ENCODE results near the gene SULT4A1. TPM values are rescaled to one million over a fixed set of nuclear protein-coding genes. Genes with fewer than 3 reads are reported as not detected.

SULT4A1 gene
- total and polyA plus RNA-seq, 2 donors (not counting 1 experiment from before 2014, with no cell fraction given), result not detected

DNA sequence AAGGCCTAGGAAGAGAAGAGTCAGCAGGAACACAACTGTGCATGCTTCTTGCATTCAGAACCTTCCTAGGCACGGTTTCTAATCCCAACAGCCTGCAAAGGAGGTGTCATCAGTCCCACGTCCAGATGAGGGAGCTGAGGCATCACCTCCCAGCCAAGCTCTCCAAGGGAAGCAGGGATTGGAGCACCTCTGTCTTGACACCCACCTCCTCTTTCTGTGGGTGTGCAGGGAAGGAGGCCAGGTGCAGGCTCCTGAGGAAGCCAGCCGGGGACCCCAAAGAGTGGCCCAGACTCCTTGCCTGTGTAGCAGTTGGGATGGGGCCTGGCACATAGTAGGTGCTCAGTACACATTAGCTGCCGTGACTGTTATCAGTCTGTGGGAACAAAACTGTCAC is 27.5 kb upstream of the SULT4A1 start:
- ATAC-seq (ENCODE audit: low read depth) (no peak), DNase-seq (no peak)
- no peaks in the 10 kb centered on the region for H3K79me2 ChIP-seq (ENCODE audit: control insufficient read depth, insufficient read depth, low read length)
- H2AFZ ChIP-seq (ENCODE audit: insufficient read depth, low read depth, low read length, poor library complexity, severe bottlenecking), result no peak overlapping the region
- intact Hi-C loops (cut with micrococcal nuclease), result no loop called here
- no peak overlapping the region for H3K4me3 ChIP-seq (ENCODE audit: control extremely low read depth in 1 of 5, extremely low read depth in 1 of 5, insufficient read depth in 1 of 5, low read depth in 2 of 5, low read length in 4 of 5)
- 87% methylated on average over 3 of the region's 4 CpGs for WGBS (ENCODE audit: insufficient coverage)
- H3K4me3 Mint-ChIP-seq, result no peak overlapping the region
- TF ChIP-seq, protein P1, sequence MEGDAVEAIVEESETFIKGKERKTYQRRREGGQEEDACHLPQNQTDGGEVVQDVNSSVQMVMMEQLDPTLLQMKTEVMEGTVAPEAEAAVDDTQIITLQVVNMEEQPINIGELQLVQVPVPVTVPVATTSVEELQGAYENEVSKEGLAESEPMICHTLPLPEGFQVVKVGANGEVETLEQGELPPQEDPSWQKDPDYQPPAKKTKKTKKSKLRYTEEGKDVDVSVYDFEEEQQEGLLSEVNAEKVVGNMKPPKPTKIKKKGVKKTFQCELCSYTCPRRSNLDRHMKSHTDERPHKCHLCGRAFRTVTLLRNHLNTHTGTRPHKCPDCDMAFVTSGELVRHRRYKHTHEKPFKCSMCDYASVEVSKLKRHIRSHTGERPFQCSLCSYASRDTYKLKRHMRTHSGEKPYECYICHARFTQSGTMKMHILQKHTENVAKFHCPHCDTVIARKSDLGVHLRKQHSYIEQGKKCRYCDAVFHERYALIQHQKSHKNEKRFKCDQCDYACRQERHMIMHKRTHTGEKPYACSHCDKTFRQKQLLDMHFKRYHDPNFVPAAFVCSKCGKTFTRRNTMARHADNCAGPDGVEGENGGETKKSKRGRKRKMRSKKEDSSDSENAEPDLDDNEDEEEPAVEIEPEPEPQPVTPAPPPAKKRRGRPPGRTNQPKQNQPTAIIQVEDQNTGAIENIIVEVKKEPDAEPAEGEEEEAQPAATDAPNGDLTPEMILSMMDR (IDR thresholded peaks at IDR 0.05), result no peak
- no peak for TF ChIP-seq EZH2 (IDR thresholded peaks at IDR 0.05; ENCODE audit: borderline replicate concordance, insufficient read depth, low read depth, low read length, poor library complexity, severe bottlenecking)
- no peaks in the 10 kb centered on the region for H3K36me3 ChIP-seq (replicated peaks in 1 of 2; ENCODE audit: control extremely low read depth in 1 of 2, control insufficient read depth in 1 of 2, extremely low read depth in 1 of 2, insufficient read depth in 2 of 2, low read length in 1 of 2)
- peaks cover 0 to 49% (median 7%) of the 10 kb centered on the region in 4 experiments for H3K27me3 ChIP-seq (replicated peaks in 1 of 4; ENCODE audit: control extremely low read depth in 1 of 4, control insufficient read depth in 3 of 4, insufficient read depth in 4 of 4, low read length in 3 of 4)
- H3K27ac Mint-ChIP-seq, result no peak overlapping the region
- H3K9ac ChIP-seq (ENCODE audit: low read length), result no peak overlapping the region
- POLR2A ChIA-PET, result no interaction called here
- no peaks in the 10 kb centered on the region for H3K9me3 Mint-ChIP-seq (ENCODE audit: insufficient read depth)
- CTCF ChIA-PET, result no interaction called here
- no peaks in the 10 kb centered on the region for H4K20me1 ChIP-seq (ENCODE audit: control insufficient read depth, insufficient read depth, low read length, poor library complexity, severe bottlenecking)
- peaks cover 44% of the 10 kb centered on the region for H3K27me3 Mint-ChIP-seq
- H3K4me1 Mint-ChIP-seq, result peaks cover 1% of the 10 kb centered on the region
- no peak overlapping the region for H3K27ac ChIP-seq (ENCODE audit: low read length in 2 of 2)
- peaks cover 9 to 12% of the 10 kb centered on the region in 2 donors for H3K4me1 ChIP-seq (ENCODE audit: control insufficient read depth in 2 of 2, insufficient read depth in 2 of 2, low read length in 2 of 2)
- H3K9me3 ChIP-seq (ENCODE audit: control extremely low read depth in 1 of 3, control insufficient read depth in 2 of 3, insufficient read depth in 1 of 3, low read length in 2 of 3), result peaks cover 0 to 15% (median 0%) of the 10 kb centered on the region in 3 donors
- no peak overlapping the region for H3K4me2 ChIP-seq (replicated peaks; ENCODE audit: low read depth, low read length, poor library complexity, severe bottlenecking)

DNA sequence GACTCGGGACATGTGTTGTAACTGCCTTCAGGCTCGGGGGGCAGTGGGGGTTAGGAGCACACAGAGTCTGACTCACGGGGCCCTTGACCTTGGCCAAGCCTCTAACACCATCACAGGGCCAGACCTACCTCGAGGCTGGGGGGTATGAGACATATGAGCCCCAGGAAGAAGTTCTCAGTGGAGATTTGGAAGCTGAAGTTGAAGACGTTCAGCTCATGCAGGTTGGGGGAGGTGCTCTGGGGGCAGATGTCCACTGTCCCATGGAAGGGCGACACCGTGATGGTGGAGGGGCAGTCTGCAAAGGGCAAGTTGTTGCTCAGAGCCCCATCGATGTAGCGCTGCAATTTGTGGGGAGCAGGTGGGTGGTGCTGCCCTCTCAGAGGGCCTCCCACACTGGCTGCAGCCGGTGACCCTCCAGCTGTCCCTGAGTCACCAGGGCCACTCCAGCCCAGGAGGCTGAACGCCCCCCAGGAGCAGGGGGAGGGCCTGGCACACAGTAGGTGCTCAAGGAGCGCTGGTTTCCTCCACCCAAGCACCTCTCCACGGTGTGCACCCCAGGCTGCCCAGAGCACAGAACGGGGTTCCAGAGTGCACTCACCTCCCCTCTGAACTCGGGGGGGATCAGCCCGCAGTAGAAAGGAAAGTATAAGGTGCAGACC is 27.0 kb upstream of the SULT4A1 start:
- H3K27ac Mint-ChIP-seq, result no peak overlapping the region
- intact Hi-C loops (cut with micrococcal nuclease), result no loop called here
- POLR2A ChIA-PET, result no interaction called here

More for the DNA sequence above, 27.0 kb upstream of the SULT4A1 start:
- 63% methylated on average over 6 of the region's 16 CpGs for WGBS (ENCODE audit: insufficient coverage)
- Histone ChIP-seq H3K9me3 (ENCODE audit: control extremely low read depth in 1 of 3, control insufficient read depth in 2 of 3, insufficient read depth in 1 of 3, low read length in 2 of 3) (peaks cover 0 to 15% (median 0%) of the 10 kb centered on the region in 3 donors), H3K4me1 (ENCODE audit: control insufficient read depth in 2 of 2, insufficient read depth in 2 of 2, low read length in 2 of 2) (peaks cover 9 to 16% of the 10 kb centered on the region in 2 donors), H3K4me2 (replicated peaks; ENCODE audit: low read depth, low read length, poor library complexity, severe bottlenecking) (no peak overlapping the region), H3K36me3 (replicated peaks in 1 of 2; ENCODE audit: control extremely low read depth in 1 of 2, control insufficient read depth in 1 of 2, extremely low read depth in 1 of 2, insufficient read depth in 2 of 2, low read length in 1 of 2) (no peaks in the 10 kb centered on the region), H4K20me1 (ENCODE audit: control insufficient read depth, insufficient read depth, low read length, poor library complexity, severe bottlenecking) (no peaks in the 10 kb centered on the region), H3K27me3 (replicated peaks in 1 of 4; ENCODE audit: control extremely low read depth in 1 of 4, control insufficient read depth in 3 of 4, insufficient read depth in 4 of 4, low read length in 3 of 4) (peaks cover 0 to 49% (median 7%) of the 10 kb centered on the region in 4 experiments), H3K79me2 (ENCODE audit: control insufficient read depth, insufficient read depth, low read length) (no peaks in the 10 kb centered on the region), H2AFZ (ENCODE audit: insufficient read depth, low read depth, low read length, poor library complexity, severe bottlenecking) (no peak overlapping the region), H3K27ac (ENCODE audit: low read length in 2 of 2) (no peak overlapping the region), H3K4me3 (ENCODE audit: control extremely low read depth in 1 of 5, extremely low read depth in 1 of 5, insufficient read depth in 1 of 5, low read depth in 2 of 5, low read length in 4 of 5) (no peak overlapping the region), H3K9ac (ENCODE audit: low read length) (no peak overlapping the region)
- Mint-ChIP-seq H3K4me3 (no peak overlapping the region), H3K4me1 (peaks cover 5% of the 10 kb centered on the region), H3K27me3 (peaks cover 44% of the 10 kb centered on the region), H3K9me3 (ENCODE audit: insufficient read depth) (no peaks in the 10 kb centered on the region)
- TF ChIP-seq EZH2 (IDR thresholded peaks at IDR 0.05; ENCODE audit: borderline replicate concordance, insufficient read depth, low read depth, low read length, poor library complexity, severe bottlenecking), result no peak
- TF ChIP-seq, protein P1 (IDR thresholded peaks at IDR 0.05), result no peak
- DNase-seq (no peak), ATAC-seq (ENCODE audit: low read depth) (no peak)
- CTCF ChIA-PET, result no interaction called here

All from B cell (primary cell).